Keratinocyte (primary cell): ENCODE measurements around the gene HEPHL1. TPM values are rescaled to one million over a fixed set of nuclear protein-coding genes. Genes with fewer than 3 reads are reported as not detected.

Experiments used
- DNase-seq: peaks from one replicate; pipeline ENCODE4 v3.0.0-alpha.2; 2011; ENCODE audit warnings: low read depth, missing footprints, low spot score
- FAIRE-seq: peaks from 2 replicates; lab custom pipeline; 2011; peaks lifted over from hg19 to GRCh38; lab: Jason Lieb, UNC
- H2AFZ ChIP-seq: 2 replicates; pipeline ENCODE4 v1.6.0; 2012; ENCODE audit warnings: low read length, control low read depth, inconsistent platforms; ENCODE audit not compliant: control insufficient read depth
- H3K27ac ChIP-seq: 2 replicates; pipeline ENCODE4 v1.5.1; 2011; ENCODE audit warnings: low read length; ENCODE audit not compliant: control insufficient read depth, insufficient read depth
- H3K27me3 ChIP-seq: 3 replicates; pipeline ENCODE4 v1.6.0; 2011; ENCODE audit warnings: low read length; ENCODE audit not compliant: control insufficient read depth, insufficient read depth; ENCODE audit errors: extremely low read depth
- H3K36me3 ChIP-seq, 2 experiments: 2 replicates in 1 of 2; 3 replicates in 1 of 2; pipeline ENCODE4 v1.5.1; 2011; ENCODE audit warnings: low read length in 2 of 2, mild to moderate bottlenecking in 1 of 2; ENCODE audit not compliant: control insufficient read depth in 2 of 2, insufficient read depth in 2 of 2; ENCODE audit errors: extremely low read depth in 1 of 2
- H3K4me1 ChIP-seq: 3 replicates; pipeline ENCODE4 v1.5.1; 2011; ENCODE audit warnings: low read length; ENCODE audit not compliant: control insufficient read depth, insufficient read depth; ENCODE audit errors: extremely low read depth
- H3K4me2 ChIP-seq: 3 replicates; pipeline ENCODE4 v1.6.0; 2011; ENCODE audit warnings: low read depth, low read length; ENCODE audit not compliant: control insufficient read depth, insufficient read depth; ENCODE audit errors: extremely low read depth
- H3K4me3 ChIP-seq, 3 experiments: fragments of 200-600 bp in 1 of 3; sonication (generic) in 1 of 3; 2 replicates in 2 of 3; 3 replicates in 1 of 3; pipeline ENCODE4 v1.5.1; 2011 to 2016; ENCODE audit warnings: low read length in 3 of 3, mild to moderate bottlenecking in 3 of 3, control low read depth in 2 of 3, inconsistent platforms in 1 of 3, low read depth in 1 of 3, mixed read lengths in 1 of 3, mixed run types in 1 of 3, moderate library complexity in 1 of 3; ENCODE audit not compliant: control insufficient read depth in 2 of 3, insufficient read depth in 2 of 3; ENCODE audit errors: extremely low read depth in 1 of 3
- H3K79me2 ChIP-seq: 2 replicates; pipeline ENCODE4 v1.6.0; 2012; ENCODE audit warnings: low read length; ENCODE audit not compliant: control insufficient read depth, insufficient read depth
- H3K9ac ChIP-seq: 3 replicates; pipeline ENCODE4 v1.6.0; 2011; ENCODE audit warnings: low read length; ENCODE audit not compliant: control insufficient read depth, insufficient read depth; ENCODE audit errors: extremely low read depth
- H3K9me1 ChIP-seq: 3 replicates; pipeline ENCODE4 v1.6.0; 2011; ENCODE audit warnings: low read length; ENCODE audit not compliant: control insufficient read depth, insufficient read depth; ENCODE audit errors: extremely low read depth
- H3K9me3 ChIP-seq: 2 replicates; pipeline ENCODE4 v1.5.1; 2012; ENCODE audit warnings: low read depth, low read length; ENCODE audit not compliant: control insufficient read depth
- H4K20me1 ChIP-seq: 3 replicates; pipeline ENCODE4 v1.6.0; 2011; ENCODE audit warnings: low read length; ENCODE audit not compliant: control insufficient read depth, insufficient read depth; ENCODE audit errors: extremely low read depth
- CTCF ChIP-seq, 3 experiments: IDR thresholded peaks in 1 of 3; conservative IDR thresholded peaks in 1 of 3; optimal IDR thresholded peaks in 1 of 3; 2 replicates in 2 of 3; 3 replicates in 1 of 3; pipeline versions ENCODE3 to v1.5.1; 2011; ENCODE audit warnings: low read length in 3 of 3, mild to moderate bottlenecking in 3 of 3, moderate library complexity in 2 of 3, control low read depth in 1 of 3, inconsistent platforms in 1 of 3; ENCODE audit not compliant: insufficient read depth in 2 of 3; ENCODE audit errors: extremely low read depth in 1 of 3
- EZH2 ChIP-seq: IDR thresholded peaks from one replicate; pipeline ENCODE4 v1.6.1; 2012; ENCODE audit warnings: inconsistent platforms, mild to moderate bottlenecking, low read length, moderate library complexity
- dilution Hi-C: fragments of 300-500 bp; cut with MboI; formaldehyde crosslinking; loops from one replicate; pipeline ENCODE4 v1.7.0; 2020; ENCODE audit warnings: low sequenced_read_pairs; ENCODE audit not compliant: extremely low pct_ligation_motif_present
- polyA plus RNA-seq, 5 experiments: library from polyadenylated mRNA; depleted of rRNA in 3 of 5; stranded (reverse) in 3 of 5; stranded (forward) in 1 of 5; unstranded in 1 of 5; fragments of >200 nt; gene quantifications; 1 replicate in 1 of 5; 2 replicates in 3 of 5; 3 replicates in 1 of 5; pipeline versions ENCODE4 v1.2.1 to v1.2.3, GENCODE V29; 2011 to 2012; ENCODE audit warnings: missing spikeins in 2 of 5, low read depth in 1 of 5, low replicate concordance in 1 of 5

The HEPHL1 gene
- polyA plus RNA-seq, 1 donor (not counting 4 experiments of a cell fraction or from before 2014, with no cell fraction given) = 138 TPM

DNA sequence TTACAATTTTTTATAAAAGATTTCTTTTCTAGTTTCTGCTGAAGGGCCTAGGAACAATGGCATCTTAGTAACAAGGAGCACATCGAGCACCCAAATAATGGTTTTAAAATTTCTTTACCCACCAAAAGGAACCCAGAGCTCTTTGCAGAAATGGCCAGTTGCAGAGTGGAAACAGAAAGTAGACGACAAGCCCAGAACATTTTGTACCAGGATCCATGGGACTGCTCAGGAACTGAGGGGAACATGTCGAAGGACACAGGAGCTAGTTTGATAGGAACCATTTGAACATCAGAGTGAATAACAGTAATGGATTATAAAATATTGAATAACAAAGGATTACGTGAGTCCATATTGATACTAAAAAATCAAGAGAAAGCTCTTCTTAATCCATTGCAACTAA is 124.8 kb downstream of the HEPHL1 start:
- H3K27me3 ChIP-seq = no peaks in the 10 kb centered on the region
- H3K4me1 ChIP-seq = peaks cover 65% of the 10 kb centered on the region
- no peak overlapping the region for H3K4me3 ChIP-seq
- H3K9ac ChIP-seq = no peak overlapping the region
- peaks cover 3 to 4% of the 10 kb centered on the region in 2 experiments for H3K36me3 ChIP-seq
- dilution Hi-C loops = no loop called here
- H3K27ac ChIP-seq = no peak overlapping the region
- TF ChIP-seq EZH2 (no peak), CTCF (optimal IDR thresholded peaks at IDR 0.05 in 1 of 3, IDR thresholded peaks at IDR 0.05 in 1 of 3, conservative IDR thresholded peaks at IDR 0.05 in 1 of 3; ENCODE audit: extremely low read depth in 1 of 3, insufficient read depth in 2 of 3, low read length in 3 of 3) (no peak)
- H2AFZ ChIP-seq = no peak overlapping the region
- no peak overlapping the region for H3K4me2 ChIP-seq
- H4K20me1 ChIP-seq = no peaks in the 10 kb centered on the region
- no peak for DNase-seq
- no peak for FAIRE-seq
- peaks cover 86% of the 10 kb centered on the region for H3K79me2 ChIP-seq
- H3K9me1 ChIP-seq = peaks cover 7% of the 10 kb centered on the region
- no peaks in the 10 kb centered on the region for H3K9me3 ChIP-seq

- peaks cover 65% of the 10 kb centered on the region for H3K4me1 ChIP-seq
- H3K27ac ChIP-seq = no peak overlapping the region
- peaks cover 0 to 4% of the 10 kb centered on the region in 2 experiments for H3K36me3 ChIP-seq
- H3K4me3 ChIP-seq = no peak overlapping the region
- no peak for DNase-seq
- FAIRE-seq = no peak
- dilution Hi-C loops = no loop called here
- peaks cover 83% of the 10 kb centered on the region for H3K79me2 ChIP-seq
- TF ChIP-seq CTCF (optimal IDR thresholded peaks at IDR 0.05 in 1 of 3, IDR thresholded peaks at IDR 0.05 in 1 of 3, conservative IDR thresholded peaks at IDR 0.05 in 1 of 3; ENCODE audit: extremely low read depth in 1 of 3, insufficient read depth in 2 of 3, low read length in 3 of 3) (no peak), EZH2 (no peak)
- H2AFZ ChIP-seq = no peak overlapping the region
- H3K9ac ChIP-seq = no peak overlapping the region
- H3K9me3 ChIP-seq = no peaks in the 10 kb centered on the region
- no peaks in the 10 kb centered on the region for H4K20me1 ChIP-seq
- H3K9me1 ChIP-seq = peaks cover 3% of the 10 kb centered on the region
- no peaks in the 10 kb centered on the region for H3K27me3 ChIP-seq
- no peak overlapping the region for H3K4me2 ChIP-seq
Measured at GRCh38 chr11:94147433-94147845, 126.3 kb downstream of the HEPHL1 start.
